B cell (primary cell): ENCODE data around the gene PPIL1.

ENCODE experiments used
- EZH2 ChIP-seq: IDR thresholded peaks from 2 replicates; pipeline ENCODE4 v1.6.1; 2012; ENCODE audit warnings: borderline replicate concordance, low read depth, mild to moderate bottlenecking, moderate library complexity, low read length; ENCODE audit not compliant: insufficient read depth, poor library complexity, severe bottlenecking
- TF ChIP-seq, protein P1 (sequence below): fragments of 200-600 bp; IDR thresholded peaks from one replicate; pipeline ENCODE4 v1.8.0; 2022; ENCODE audit warnings: antibody characterized with exemption, mild to moderate bottlenecking

DNA sequence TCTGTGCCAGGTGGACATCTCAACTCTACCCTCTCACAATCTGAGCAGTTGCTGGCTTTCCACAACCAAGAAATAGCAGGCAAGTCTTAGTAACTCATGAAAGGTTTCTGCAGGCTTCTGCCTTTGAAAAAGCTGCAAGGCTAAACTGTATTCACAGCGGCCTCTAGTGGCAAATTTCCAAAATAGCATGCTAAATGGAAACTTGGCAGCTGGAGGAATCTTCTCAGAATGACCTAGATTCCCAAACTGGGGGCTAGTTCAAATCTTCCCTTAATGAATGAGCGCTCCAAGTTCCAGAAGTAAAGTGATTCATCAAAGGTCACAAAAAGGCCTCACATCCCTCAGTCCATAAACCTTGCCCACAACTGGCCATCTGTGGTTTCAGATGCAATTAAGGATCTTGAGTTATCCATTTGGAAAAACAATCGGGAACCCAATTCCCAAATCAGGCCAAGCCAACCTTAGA is 23.4 kb downstream of the PPIL1 start:
- TF ChIP-seq, protein P1, sequence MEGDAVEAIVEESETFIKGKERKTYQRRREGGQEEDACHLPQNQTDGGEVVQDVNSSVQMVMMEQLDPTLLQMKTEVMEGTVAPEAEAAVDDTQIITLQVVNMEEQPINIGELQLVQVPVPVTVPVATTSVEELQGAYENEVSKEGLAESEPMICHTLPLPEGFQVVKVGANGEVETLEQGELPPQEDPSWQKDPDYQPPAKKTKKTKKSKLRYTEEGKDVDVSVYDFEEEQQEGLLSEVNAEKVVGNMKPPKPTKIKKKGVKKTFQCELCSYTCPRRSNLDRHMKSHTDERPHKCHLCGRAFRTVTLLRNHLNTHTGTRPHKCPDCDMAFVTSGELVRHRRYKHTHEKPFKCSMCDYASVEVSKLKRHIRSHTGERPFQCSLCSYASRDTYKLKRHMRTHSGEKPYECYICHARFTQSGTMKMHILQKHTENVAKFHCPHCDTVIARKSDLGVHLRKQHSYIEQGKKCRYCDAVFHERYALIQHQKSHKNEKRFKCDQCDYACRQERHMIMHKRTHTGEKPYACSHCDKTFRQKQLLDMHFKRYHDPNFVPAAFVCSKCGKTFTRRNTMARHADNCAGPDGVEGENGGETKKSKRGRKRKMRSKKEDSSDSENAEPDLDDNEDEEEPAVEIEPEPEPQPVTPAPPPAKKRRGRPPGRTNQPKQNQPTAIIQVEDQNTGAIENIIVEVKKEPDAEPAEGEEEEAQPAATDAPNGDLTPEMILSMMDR = peak; percentile 83
- TF ChIP-seq EZH2 = no peak
